GM18508 (cell line): ENCODE results near the gene ABLIM2.

Experiments
- ATAC-seq: cut with Tn5 transposase; IDR thresholded peaks from one replicate; pipeline ENCODE4 v1.9.1; 2021; ENCODE audit warnings: moderate number of reproducible peaks; ENCODE audit not compliant: insufficient read depth, unreplicated experiment

ABLIM2 gene

DNA sequence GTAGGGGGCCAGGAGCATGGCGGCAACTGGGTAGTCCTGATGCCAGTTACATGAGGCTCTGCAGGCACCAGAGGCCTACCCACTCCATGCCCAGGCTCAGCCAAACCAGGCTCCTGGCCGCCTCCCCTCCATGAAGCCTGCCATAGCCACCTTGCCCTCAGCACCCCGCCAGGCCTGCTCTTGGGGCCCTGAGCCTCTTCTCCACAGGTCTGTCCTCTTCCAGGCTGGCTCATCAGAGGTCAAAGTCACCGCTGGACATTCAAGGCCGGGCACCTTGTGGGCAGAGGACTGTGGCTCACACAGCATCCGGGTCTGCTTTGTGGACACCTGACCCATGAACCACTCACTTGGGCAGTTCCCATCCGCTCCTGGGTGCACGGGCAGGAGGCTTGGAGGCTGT lies 158.9 kb downstream of the ABLIM2 start:
- ATAC-seq = no peak

DNA sequence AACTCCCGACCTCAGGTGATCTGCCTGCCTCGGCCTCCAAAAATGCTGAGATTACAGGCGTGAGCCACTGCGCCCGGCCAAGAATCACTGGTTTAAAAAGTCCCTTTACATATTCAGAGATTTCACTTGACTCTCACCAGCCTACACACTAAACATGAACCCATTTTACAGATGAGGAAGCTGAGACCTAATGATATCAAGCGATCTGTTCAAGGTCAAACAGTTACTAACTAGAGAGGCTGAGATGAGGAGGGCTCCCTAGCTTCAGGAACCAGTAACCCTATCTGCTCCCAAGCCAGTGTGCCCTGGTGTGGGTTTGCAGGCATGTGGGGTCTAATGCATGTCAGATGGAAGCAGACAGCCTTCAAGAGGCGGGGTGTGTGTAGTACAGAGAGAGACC lies 159.3 kb downstream of the ABLIM2 start:
- ATAC-seq = no peak

DNA sequence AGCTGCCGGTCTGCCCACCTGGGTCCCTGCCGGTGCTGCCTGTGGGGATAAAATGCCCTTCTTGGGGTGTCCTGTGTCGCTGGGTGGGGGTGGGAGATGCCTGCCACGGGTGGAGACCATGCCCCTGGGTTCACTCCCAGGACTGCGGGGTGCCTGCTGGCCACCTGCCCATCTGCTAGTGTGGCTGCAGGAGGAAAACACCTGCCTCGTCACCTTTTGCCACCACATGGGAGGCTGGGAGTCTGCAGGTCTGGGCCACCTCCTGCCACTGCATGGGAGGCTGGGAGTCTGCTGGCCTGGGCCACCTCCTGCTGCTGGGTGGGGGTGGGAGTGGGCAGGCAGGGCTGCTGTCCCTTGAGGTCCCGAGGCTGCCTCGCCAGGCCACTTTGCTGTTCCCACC lies 160.2 kb downstream of the ABLIM2 start:
- ATAC-seq = no peak

- no peak for ATAC-seq
Observed at GRCh38 chr4:7995866-7996265, 162.7 kb downstream of the ABLIM2 start.

DNA sequence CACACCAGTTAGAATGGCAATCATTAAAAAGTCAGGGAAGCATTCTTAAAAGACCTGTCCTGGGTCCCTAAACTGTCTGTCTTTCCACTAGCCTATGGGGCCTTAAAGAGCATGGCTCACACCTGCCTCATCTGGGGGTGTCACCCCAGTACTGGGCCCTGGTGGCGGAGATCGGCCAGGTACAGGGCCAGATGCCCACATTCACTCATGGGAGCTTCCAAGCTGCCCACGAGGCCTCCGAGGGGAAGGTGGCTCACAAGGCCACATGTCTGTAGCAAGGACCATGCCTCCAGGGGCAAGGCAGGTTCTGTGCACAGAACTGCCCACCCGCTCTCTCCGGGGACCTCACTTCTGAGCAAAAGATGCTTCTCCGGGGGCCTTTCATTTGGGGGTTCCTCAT lies 163.5 kb downstream of the ABLIM2 start:
- ATAC-seq = no peak

- no peak for ATAC-seq
Observed at GRCh38 chr4:7993671-7994070, 164.9 kb downstream of the ABLIM2 start.

- ATAC-seq = no peak
Observed at GRCh38 chr4:7992846-7993245, 165.8 kb downstream of the ABLIM2 start.

GRCh38 chr4:7990807-7991459 lies 167.7 kb downstream of the ABLIM2 start:
- ATAC-seq = no peak

DNA sequence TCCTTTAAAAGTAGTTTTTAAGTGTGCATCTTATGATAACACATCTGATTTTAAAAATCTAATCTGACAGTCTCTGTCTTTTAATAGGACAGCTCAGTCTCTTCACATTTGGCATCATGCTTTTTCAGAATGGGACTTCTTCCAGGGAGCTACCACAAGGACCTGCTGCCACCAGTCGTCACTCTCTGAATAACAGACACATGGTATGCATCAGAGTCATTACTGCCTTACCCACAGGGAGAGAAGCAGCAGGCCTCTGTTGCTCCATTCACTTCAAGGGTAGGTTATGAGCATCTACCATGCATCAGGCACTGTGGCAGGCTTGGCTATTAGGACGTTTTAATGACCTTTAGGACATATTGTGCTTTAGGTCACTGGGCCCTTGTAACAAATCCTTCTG lies 169.0 kb downstream of the ABLIM2 start:
- no peak for ATAC-seq

GRCh38 chr4:7988437-7988836 lies 170.2 kb downstream of the ABLIM2 start:
- ATAC-seq = no peak

GRCh38 chr4:7987148-7987989 lies 171.2 kb downstream of the ABLIM2 start:
- ATAC-seq = no peak

GRCh38 chr4:7985891-7986441 lies 172.6 kb downstream of the ABLIM2 start:
- no peak for ATAC-seq

DNA sequence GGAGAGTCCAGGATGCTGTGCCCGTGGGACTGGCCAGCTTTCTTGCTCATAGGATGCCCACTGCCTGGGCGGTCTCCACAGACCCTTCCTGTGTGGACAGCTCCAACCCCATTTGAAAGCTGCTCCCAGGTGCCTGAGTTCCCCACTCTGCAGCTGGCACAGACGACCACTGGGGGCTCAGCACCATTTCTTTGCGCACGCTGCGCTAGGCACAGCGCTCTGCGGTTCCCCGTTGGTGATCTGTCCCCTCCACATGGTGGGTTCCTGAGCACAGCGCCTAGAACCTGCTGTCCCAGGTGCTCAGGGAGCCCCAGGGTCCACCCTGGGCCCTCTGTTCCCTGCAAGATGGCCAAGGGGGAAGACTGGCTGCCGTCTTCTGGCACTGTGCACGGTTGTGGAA lies 173.5 kb downstream of the ABLIM2 start:
- ATAC-seq = no peak

DNA sequence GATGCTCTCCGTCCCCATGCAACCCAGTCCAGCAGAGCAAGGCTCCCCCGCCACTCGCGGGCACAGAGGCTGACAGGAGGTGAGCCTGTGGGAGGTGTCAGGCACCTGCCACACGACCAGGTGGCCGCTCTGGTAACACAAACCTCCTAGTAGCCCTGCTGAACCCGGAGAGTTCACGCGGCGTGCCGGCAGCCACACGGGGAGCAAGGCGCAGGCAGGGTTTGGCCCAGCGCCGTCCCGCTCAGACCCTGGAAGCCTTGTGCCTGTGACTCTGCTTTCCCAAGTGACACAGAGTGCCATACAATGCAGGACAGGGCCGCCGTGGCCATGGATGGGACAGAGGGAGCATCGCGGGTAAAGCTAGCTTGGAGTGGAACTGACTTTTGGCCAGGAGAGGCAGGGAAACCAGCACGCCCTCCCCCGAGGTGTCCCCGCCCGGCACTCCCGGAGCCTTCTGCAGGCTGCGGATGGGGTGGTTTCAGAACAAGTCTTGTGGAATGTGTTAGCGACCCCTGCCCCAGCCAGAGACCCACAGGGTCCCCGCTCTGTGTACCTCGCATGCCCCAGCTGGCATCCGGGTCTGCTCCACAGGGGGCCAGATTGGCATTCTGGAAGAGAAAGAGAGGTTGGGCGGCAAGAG lies 174.2 kb downstream of the ABLIM2 start:
- no peak for ATAC-seq

DNA sequence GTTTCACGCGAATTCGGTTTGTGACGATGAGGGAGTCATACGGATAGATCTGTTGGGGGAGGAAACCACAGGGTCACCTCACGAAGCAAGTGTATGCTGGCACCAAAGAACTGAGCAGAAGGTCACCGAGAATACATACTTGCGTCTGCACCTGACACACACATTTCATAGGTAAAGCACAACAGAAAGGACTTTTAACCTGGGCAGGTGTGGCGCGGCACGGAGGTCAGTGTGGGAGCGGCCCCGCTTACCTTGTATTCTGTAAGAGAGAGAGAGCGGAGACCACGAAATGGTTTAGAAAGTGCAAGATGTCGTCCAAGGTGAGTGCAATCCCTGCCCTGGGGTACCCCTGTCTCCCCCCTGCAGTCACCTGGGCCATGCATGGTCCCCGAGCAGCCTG lies 175.3 kb downstream of the ABLIM2 start:
- ATAC-seq = no peak

GRCh38 chr4:7981738-7982394 lies 176.7 kb downstream of the ABLIM2 start:
- no peak for ATAC-seq

DNA sequence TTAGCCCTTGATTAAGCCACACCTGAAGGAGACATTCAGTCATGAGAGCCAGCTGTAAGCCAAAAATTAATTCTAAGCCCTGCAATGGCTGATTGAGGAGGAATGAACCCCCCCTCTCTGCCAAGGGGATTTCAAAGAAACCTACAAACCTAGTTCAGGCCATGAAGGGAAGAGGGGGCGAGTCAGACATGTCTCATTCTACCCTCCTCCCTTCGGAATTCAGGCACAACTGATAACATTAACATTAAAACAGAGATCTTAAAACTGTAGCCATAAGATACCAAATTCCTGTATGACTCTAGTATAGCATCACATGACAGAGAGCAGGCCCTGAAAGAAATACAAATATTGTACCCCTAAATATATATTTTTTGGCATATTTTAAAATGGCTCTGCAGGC lies 178.6 kb downstream of the ABLIM2 start:
- no peak for ATAC-seq

GRCh38 chr4:7979652-7979968 lies 179.0 kb downstream of the ABLIM2 start:
- ATAC-seq = no peak

DNA sequence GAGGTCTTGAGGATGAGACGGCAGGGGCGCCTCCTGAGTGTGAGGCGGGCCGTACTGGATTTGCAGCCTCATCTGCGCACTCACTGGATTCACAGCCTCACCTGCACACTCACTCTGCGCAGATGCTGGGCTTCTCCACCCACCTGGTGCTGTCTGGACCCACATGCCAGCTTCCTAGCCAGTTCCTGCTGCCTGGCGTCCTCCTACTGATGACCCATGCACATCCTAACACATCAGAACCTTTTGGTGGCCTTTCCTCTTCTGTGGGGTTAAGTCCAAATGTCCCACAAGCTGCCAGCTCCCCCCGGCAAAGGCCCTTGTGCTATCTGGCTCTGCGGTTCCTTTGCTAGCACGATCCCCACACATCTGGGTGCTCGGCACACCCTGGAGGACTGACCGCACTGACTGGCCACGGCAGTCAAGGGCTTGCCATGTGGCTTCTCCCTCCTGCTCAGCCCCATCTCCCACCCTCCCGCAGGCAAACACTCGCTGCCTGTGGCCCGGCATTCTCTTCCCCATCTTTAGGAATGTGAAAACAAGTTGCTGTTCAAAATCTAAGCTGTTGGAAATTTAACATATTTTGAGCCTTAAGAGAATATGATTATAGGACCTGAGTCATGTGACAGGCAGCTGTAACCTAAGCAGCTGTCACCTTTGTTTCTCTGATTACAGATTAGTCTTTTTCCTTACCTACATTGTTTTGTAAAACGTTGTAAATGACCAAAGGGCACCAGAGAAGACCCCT lies 179.5 kb downstream of the ABLIM2 start:
- ATAC-seq = no peak

DNA sequence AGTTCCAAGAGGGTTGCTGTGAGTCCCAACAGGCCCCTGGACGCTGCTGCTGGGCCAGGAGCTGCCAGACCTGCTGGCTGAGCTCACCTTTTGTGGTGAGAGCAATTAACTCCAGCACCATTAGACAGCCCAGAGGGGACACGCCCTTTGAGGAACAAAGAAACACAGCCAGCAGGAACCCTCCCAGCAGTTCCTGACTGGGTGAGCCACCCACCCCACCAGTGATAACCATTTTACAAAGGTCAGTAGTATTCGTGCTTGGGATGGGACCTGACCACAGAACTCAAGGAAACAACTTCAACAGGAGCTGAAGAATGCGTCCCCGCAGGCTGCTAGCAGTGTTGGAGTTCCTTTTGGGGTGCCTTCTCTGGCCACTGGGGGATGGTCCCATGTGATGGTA lies 180.1 kb downstream of the ABLIM2 start:
- ATAC-seq = no peak
